ENCODE measurements around the gene SPATA2L.

The SPATA2L gene

GRCh38 chr16:89701425-89702406 is at the start of gene SPATA2L:
SPATA2L (minus strand) TSS chr16:89701705; CDS start chr16:89701232, 473 bp downstream.
- 0 out of 2 replicates have a peak, but pooled peaks have one; percentile 2 for TF ChIP-seq CTCF (IDR thresholded peaks at IDR 0.05; ENCODE audit: borderline replicate concordance, insufficient read depth, low read depth, low read length)
- peak within 1 kb of the TSS; percentile 53 for H3K4me3 ChIP-seq (ENCODE audit: low read depth, low read length)

GRCh38 chr16:89749637-89750036 is 48.1 kb upstream of the SPATA2L start:
- TF ChIP-seq CTCF (IDR thresholded peaks at IDR 0.05; ENCODE audit: borderline replicate concordance, insufficient read depth, low read depth, low read length), result no peak
- H3K4me3 ChIP-seq (ENCODE audit: low read depth, low read length), result no peak overlapping the region

GRCh38 chr16:89748921-89749320 is 47.4 kb upstream of the SPATA2L start:
- TF ChIP-seq CTCF (IDR thresholded peaks at IDR 0.05; ENCODE audit: borderline replicate concordance, insufficient read depth, low read depth, low read length), result no peak
- H3K4me3 ChIP-seq (ENCODE audit: low read depth, low read length), result no peak overlapping the region

GRCh38 chr16:89748076-89748475 is 46.6 kb upstream of the SPATA2L start:
- TF ChIP-seq CTCF (IDR thresholded peaks at IDR 0.05; ENCODE audit: borderline replicate concordance, insufficient read depth, low read depth, low read length), result no peak
- H3K4me3 ChIP-seq (ENCODE audit: low read depth, low read length), result no peak overlapping the region

- no peak for TF ChIP-seq CTCF (IDR thresholded peaks at IDR 0.05; ENCODE audit: borderline replicate concordance, insufficient read depth, low read depth, low read length)
- H3K4me3 ChIP-seq (ENCODE audit: low read depth, low read length), result no peak overlapping the region
Observed at GRCh38 chr16:89746043-89746442, 44.5 kb upstream of the SPATA2L start.

GRCh38 chr16:89744813-89745212 is 43.3 kb upstream of the SPATA2L start:
- no peak for TF ChIP-seq CTCF (IDR thresholded peaks at IDR 0.05; ENCODE audit: borderline replicate concordance, insufficient read depth, low read depth, low read length)
- H3K4me3 ChIP-seq (ENCODE audit: low read depth, low read length), result no peak overlapping the region

- no peak for TF ChIP-seq CTCF (IDR thresholded peaks at IDR 0.05; ENCODE audit: borderline replicate concordance, insufficient read depth, low read depth, low read length)
- no peak overlapping the region for H3K4me3 ChIP-seq (ENCODE audit: low read depth, low read length)
Observed at GRCh38 chr16:89742948-89743347, 41.4 kb upstream of the SPATA2L start.
